Stimulated activated CD4-positive, alpha-beta T cell treated with anti-CD3 and anti-CD28 coated beads, Interleukin-15, amount 100 ng/mL, for 1 hour (primary cell): ENCODE measurements around the gene OPN1MW.
"Not testable (repeated sequence)": the region's sequence is repeated elsewhere in the genome, so short reads cannot be mapped to it uniquely, and the experiment has no call there.

Experiments used
- DNase-seq, 2 donors: peaks; one replicate each; pipeline ENCODE4 v3.0.0-alpha.2; 2020; ENCODE audit warnings: low read depth in 1 of 2, low spot score in 1 of 2

The OPN1MW gene

DNA sequence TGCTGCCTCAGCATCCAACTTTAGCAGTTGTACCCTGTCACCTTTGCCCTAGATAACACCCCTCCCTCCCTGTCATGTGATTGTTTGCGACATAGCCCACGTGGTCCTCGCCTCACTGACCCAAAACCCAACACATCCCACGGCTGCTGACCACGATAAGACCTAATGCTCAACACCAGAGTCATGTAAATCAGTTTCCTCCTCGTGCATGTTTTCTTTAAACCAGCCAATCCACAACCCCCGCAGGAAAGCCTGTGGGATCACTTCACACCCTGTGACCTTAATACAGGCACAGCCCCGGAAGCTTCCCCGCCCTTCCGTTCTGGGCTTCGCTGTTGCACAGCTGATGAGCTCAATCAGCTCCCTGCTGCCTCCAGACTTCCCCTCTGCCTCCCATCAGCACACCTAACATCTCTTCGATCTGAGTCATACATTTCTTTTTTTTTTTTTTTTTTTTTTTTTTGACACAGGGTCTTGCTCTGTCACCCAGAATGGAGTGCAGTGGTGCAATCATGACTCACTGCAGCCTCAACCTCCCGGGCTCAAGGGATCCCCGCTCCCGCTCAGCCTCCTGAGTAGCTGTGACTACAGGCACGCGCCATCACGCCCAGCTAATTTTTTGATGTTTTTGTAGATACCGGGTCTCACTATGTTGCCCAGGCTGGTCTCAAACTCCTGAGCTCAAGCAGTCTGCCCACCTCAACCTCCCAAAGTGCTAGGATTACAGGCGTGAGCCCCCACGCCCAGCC is 27.4 kb downstream of the OPN1MW start:
- DNase-seq: not testable (repeated sequence)

DNA sequence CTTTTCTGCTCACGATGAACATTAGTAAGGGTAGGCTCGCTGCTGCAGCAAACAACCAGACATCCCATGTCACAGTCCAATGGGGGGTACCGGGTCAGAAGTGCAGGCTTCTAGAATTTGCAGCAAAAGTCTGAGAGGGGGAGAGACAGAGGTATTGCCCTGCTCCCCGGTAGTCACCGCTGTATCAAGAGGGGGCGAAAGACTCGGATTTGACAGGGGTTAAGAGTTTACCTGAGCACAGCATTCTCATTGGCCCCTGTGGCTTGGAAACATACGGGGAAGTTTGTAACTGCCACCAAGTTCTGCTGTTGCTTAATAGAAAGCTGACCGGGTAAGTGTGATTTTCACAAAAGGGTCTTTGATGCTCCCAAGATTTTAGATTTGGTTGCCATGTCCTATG is 28.7 kb downstream of the OPN1MW start:
- not testable (repeated sequence) for DNase-seq

GRCh38 chrX:154211499-154211898 is 29.1 kb downstream of the OPN1MW start:
- DNase-seq: not testable (repeated sequence)

- DNase-seq: not testable (repeated sequence)
Measured at GRCh38 chrX:154219456-154219855, 37.1 kb downstream of the OPN1MW start, which contains the start of gene OPN1MW2. OPN1MW2 (plus strand) TSS chrX:154219756; CDS start chrX:154219816, 60 bp downstream.

DNA sequence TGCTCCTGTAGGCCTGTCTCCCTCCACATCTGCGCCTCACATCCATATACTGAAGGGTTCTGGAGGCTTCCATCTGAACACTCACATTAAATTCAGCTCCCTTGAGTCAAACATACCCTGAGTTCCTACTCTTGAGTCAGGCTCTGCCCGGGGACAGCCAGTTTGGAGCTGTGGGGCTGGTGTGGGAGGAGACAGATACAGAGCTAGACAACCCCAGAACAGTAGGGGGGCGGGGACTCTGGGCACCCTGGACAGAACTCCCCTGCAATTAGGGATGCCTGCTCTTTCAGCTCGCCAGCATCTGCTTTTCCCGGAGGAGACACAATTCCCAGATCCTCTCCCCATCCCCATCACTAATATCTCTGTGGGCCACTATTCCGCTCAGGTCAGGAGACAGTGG is 42.9 kb downstream of the OPN1MW start:
- DNase-seq: not testable (repeated sequence)

- DNase-seq: not testable (repeated sequence)
Measured at GRCh38 chrX:154226706-154227105, 44.3 kb downstream of the OPN1MW start.

GRCh38 chrX:154231443-154231842 is 49.0 kb downstream of the OPN1MW start:
- not testable (repeated sequence) for DNase-seq

- not testable (repeated sequence) for DNase-seq
Measured at GRCh38 chrX:154233620-154234019, 51.2 kb downstream of the OPN1MW start.

GRCh38 chrX:154238939-154239559 is 56.7 kb downstream of the OPN1MW start:
- DNase-seq: not testable (repeated sequence)

DNA sequence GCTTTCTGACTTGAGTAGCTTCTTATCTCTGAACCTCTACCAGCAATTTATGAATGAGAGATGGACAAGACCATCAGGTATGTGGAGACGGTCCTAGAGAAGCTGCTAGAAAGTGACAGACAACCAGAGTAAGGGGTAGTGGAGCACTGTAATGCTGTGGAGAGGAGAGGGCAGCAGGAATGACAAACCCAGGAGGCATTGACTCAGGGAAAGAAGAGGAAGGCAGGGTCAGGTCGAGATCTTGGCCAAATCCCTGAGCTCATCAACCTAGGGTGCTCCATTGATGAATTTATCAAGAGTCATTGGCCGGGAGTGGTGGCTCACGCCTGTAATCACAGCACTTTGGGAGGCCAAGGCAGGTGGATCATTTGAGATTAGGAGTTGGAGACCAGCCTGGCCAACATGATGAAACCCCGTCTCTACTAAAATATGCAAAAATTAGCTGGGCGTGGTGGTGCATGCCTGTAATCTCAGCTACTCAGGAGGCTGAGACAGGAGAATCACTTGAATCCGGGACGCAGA is 57.6 kb downstream of the OPN1MW start:
- not testable (repeated sequence) for DNase-seq
